ENCODE results near the gene TEX52.
A peak's percentile ranks its signal among the peaks of the same experiment; 100 is the strongest.
"Not testable (repeated sequence)": the region's sequence is repeated elsewhere in the genome, so short reads cannot be mapped to it uniquely, and the experiment has no call there.

Gene TEX52

GRCh38 chr12:2877047-2877952 is 20.5 kb upstream of the TEX52 start, which contains the start of the genes FOXM1 and RHNO1:
TSS of gene FOXM1 (minus strand) at chr12:2877174. CDS start at chr12:2874478, 2,696 bp downstream.
TSS of gene RHNO1 (plus strand) at chr12:2877223. CDS start at chr12:2885367, 8,144 bp downstream.
- H3K36me3 ChIP-seq (ENCODE audit: control insufficient read depth, insufficient read depth, low read length), result peaks cover 9% of the 10 kb centered on the region
- H3K4me3 ChIP-seq (replicated peaks; ENCODE audit: low read depth, low read length), result peak within 1 kb of the TSS; percentile 96
- H3K27me3 ChIP-seq (replicated peaks; ENCODE audit: control insufficient read depth, insufficient read depth, low read length), result no peaks in the 10 kb centered on the region
- DNase-seq (ENCODE audit: extremely low read depth, insufficient read length), result peak; percentile 89
- TF ChIP-seq CTCF (IDR thresholded peaks at IDR 0.05; ENCODE audit: insufficient read depth, low read length, poor library complexity, severe bottlenecking), result no peak

GRCh38 chr12:2876431-2877046 is 19.7 kb upstream of the TEX52 start:
- TF ChIP-seq CTCF (IDR thresholded peaks at IDR 0.05; ENCODE audit: insufficient read depth, low read length, poor library complexity, severe bottlenecking), result no peak
- Histone ChIP-seq H3K27me3 (replicated peaks; ENCODE audit: control insufficient read depth, insufficient read depth, low read length) (no peaks in the 10 kb centered on the region), H3K4me3 (replicated peaks; ENCODE audit: low read depth, low read length) (peak overlapping the region; percentile 96), H3K36me3 (ENCODE audit: control insufficient read depth, insufficient read depth, low read length) (peaks cover 12% of the 10 kb centered on the region)
- DNase-seq (ENCODE audit: extremely low read depth, insufficient read length), result peak; percentile 78

GRCh38 chr12:2868986-2869632 is 12.3 kb upstream of the TEX52 start:
- not testable (repeated sequence) for H3K4me3 ChIP-seq (replicated peaks; ENCODE audit: low read depth, low read length); H3K27me3 ChIP-seq (replicated peaks; ENCODE audit: control insufficient read depth, insufficient read depth, low read length); DNase-seq (ENCODE audit: extremely low read depth, insufficient read length)
- H3K36me3 ChIP-seq (ENCODE audit: control insufficient read depth, insufficient read depth, low read length), result peaks cover 34% of the 10 kb centered on the region

- no peak for TF ChIP-seq CTCF (IDR thresholded peaks at IDR 0.05; ENCODE audit: insufficient read depth, low read length, poor library complexity, severe bottlenecking)
- no peak for DNase-seq (ENCODE audit: extremely low read depth, insufficient read length)
- H3K36me3 ChIP-seq (ENCODE audit: control insufficient read depth, insufficient read depth, low read length), result peaks cover 25% of the 10 kb centered on the region
Observed at GRCh38 chr12:2864198-2864597, 7.4 kb upstream of the TEX52 start.

GRCh38 chr12:2863402-2863801 is 6.6 kb upstream of the TEX52 start:
- not testable (repeated sequence) for H3K4me3 ChIP-seq (replicated peaks; ENCODE audit: low read depth, low read length); DNase-seq (ENCODE audit: extremely low read depth, insufficient read length); H3K27me3 ChIP-seq (replicated peaks; ENCODE audit: control insufficient read depth, insufficient read depth, low read length)
- H3K36me3 ChIP-seq (ENCODE audit: control insufficient read depth, insufficient read depth, low read length), result peaks cover 30% of the 10 kb centered on the region

More at GRCh38 chr12:2864198-2864597, 7.4 kb upstream of the TEX52 start:
- Histone ChIP-seq H3K27me3 (replicated peaks; ENCODE audit: control insufficient read depth, insufficient read depth, low read length) (no peaks in the 10 kb centered on the region), H3K4me3 (replicated peaks; ENCODE audit: low read depth, low read length) (no peak overlapping the region)

GRCh38 chr12:2862876-2863275 is 6.0 kb upstream of the TEX52 start:
- Histone ChIP-seq H3K36me3 (ENCODE audit: control insufficient read depth, insufficient read depth, low read length) (peaks cover 31% of the 10 kb centered on the region), H3K4me3 (replicated peaks; ENCODE audit: low read depth, low read length) (no peak overlapping the region), H3K27me3 (replicated peaks; ENCODE audit: control insufficient read depth, insufficient read depth, low read length) (no peaks in the 10 kb centered on the region)
- no peak for DNase-seq (ENCODE audit: extremely low read depth, insufficient read length)
- TF ChIP-seq CTCF (IDR thresholded peaks at IDR 0.05; ENCODE audit: insufficient read depth, low read length, poor library complexity, severe bottlenecking), result no peak

Data from GM06990 (cell line).